ENCODE measurements around the gene HOXA3. TPM values are rescaled to one million over a fixed set of nuclear protein-coding genes. Genes with fewer than 3 reads are reported as not detected.

The HOXA3 gene
- total and polyA plus RNA-seq, 9 of the 15 experiments (the other 6 are each of a cell fraction or from before 2014, with no cell fraction given) = 0.04 to 0.13 TPM; not detected in 7

GRCh38 chr7:27109466-27110185 is 42.8 kb downstream of the HOXA3 start:
- in situ Hi-C loops (cut with MboI) = no loop called here
- Histone ChIP-seq H4K20me1 (replicated peaks; ENCODE audit: control insufficient read depth, insufficient read depth, low read length) (0 out of 2 replicates have a peak, but pooled peaks cover 6% of the 10 kb centered on the region), H3K27ac (ENCODE audit: extremely low read depth, low read depth, low read length) (no peak overlapping the region), H3K9me1 (ENCODE audit: control insufficient read depth, insufficient read depth, low read length) (no peaks in the 10 kb centered on the region), H3K36me3 (ENCODE audit: control insufficient read depth, insufficient read depth, low read length) (no peaks in the 10 kb centered on the region), H3K9ac (ENCODE audit: insufficient read depth in 1 of 2, low read depth in 2 of 2, low read length in 2 of 2) (no peak overlapping the region), H3K4me1 (replicated peaks in 1 of 2; ENCODE audit: control insufficient read depth in 2 of 2, insufficient read depth in 2 of 2, low read length in 2 of 2) (peaks cover 0 to 23% of the 10 kb centered on the region in 2 experiments; a peak in 2 of 5 replicates), H3K9me3 (replicated peaks; ENCODE audit: control insufficient read depth, insufficient read depth, low read depth, low read length) (no peaks in the 10 kb centered on the region), H3K79me2 (ENCODE audit: control insufficient read depth, insufficient read depth, low read length) (no peaks in the 10 kb centered on the region), H2AFZ (ENCODE audit: low read depth, low read length) (no peak overlapping the region), H3K4me3 (no peak overlapping the region), H3K4me2 (ENCODE audit: insufficient read depth, low read length) (no peak overlapping the region), H3K27me3 (ENCODE audit: control insufficient read depth in 2 of 2, insufficient read depth in 2 of 2, low read length in 2 of 2) (peaks cover 51 to 65% of the 10 kb centered on the region in 2 experiments; a peak in 4 of 5 replicates)
- DNase-seq (ENCODE audit: extremely low read depth in 1 of 4, low spot score in 3 of 4) (no peak), FAIRE-seq (no peak), ATAC-seq (no peak)
- ChIA-PET CTCF (ENCODE audit: low intra/inter-chr PET ratio) (no interaction called here), POLR2A (no interaction called here)
- TF ChIP-seq ETV1 (tag; conservative IDR thresholded peaks at IDR 0.05; ENCODE audit: low read depth) (no peak), SAFB (IDR thresholded peaks at IDR 0.05; ENCODE audit: borderline replicate concordance, low read depth, low read length) (no peak), ZNF507 (tag; conservative IDR thresholded peaks at IDR 0.05) (no peak), FOXP1 (CRISPR knock-in tag; IDR thresholded peaks at IDR 0.05) (no peak), NR3C1 (CRISPR knock-in tag; IDR thresholded peaks at IDR 0.05) (no peak), SNRNP70 (optimal IDR thresholded peaks at IDR 0.05; ENCODE audit: low read depth, low read length) (no peak), PHTF2 (CRISPR knock-in tag; IDR thresholded peaks at IDR 0.05) (no peak), POLR2A (conservative IDR thresholded peaks at IDR 0.05) (no peak), HINFP (tag; conservative IDR thresholded peaks at IDR 0.05; ENCODE audit: low read depth) (no peak), FOSL1 (tag; conservative IDR thresholded peaks at IDR 0.05) (no peak), MAZ (CRISPR knock-in tag; conservative IDR thresholded peaks at IDR 0.05 in 1 of 2, IDR thresholded peaks at IDR 0.05 in 1 of 2) (no peak), ZNF12 (CRISPR knock-in tag; IDR thresholded peaks at IDR 0.05) (no peak), SNAPC5 (CRISPR knock-in tag; IDR thresholded peaks at IDR 0.05) (no peak), RBM22 (IDR thresholded peaks at IDR 0.05; ENCODE audit: low read depth, low read length, poor library complexity, severe bottlenecking) (no peak), HOMEZ (CRISPR knock-in tag; IDR thresholded peaks at IDR 0.05) (no peak)
- WGBS (ENCODE audit: insufficient coverage, low coverage, missing lambda C conversion rate) = 5% methylated on average over 4 of the region's 4 CpGs
- intact Hi-C loops (cut with micrococcal nuclease) = no loop called here
- BruUV-seq (replicated peaks) = no TSS peak

Measured in K562 (cell line).